HK-2 (cell line): ENCODE measurements around the gene RAD51D.
"Not testable (repeated sequence)": the region's sequence is repeated elsewhere in the genome, so short reads cannot be mapped to it uniquely, and the experiment has no call there.

Experiments
- DNase-seq: peaks from one replicate; pipeline ENCODE4 v3.0.0-alpha.2; 2018; ENCODE audit not compliant: unreplicated experiment

RAD51D gene

DNA sequence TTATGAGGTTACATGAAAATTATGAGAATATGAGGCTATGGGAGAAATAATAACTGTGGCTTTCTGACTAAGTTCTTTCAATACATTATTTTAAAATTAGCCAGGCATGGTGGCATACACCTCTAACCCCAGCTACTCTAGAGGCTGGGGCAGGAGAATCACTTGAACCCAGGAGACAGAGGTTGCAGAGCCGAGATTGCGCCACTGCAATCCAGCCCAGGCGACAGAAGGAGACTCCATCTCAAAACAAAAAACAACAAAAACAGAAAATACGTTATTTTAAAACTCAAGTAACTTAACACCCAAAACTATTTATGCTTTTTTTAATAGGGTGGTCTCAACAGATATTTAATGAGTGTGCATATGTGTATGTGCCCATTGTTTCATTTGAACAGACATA is 53.8 kb downstream of the RAD51D start:
- no peak for DNase-seq

DNA sequence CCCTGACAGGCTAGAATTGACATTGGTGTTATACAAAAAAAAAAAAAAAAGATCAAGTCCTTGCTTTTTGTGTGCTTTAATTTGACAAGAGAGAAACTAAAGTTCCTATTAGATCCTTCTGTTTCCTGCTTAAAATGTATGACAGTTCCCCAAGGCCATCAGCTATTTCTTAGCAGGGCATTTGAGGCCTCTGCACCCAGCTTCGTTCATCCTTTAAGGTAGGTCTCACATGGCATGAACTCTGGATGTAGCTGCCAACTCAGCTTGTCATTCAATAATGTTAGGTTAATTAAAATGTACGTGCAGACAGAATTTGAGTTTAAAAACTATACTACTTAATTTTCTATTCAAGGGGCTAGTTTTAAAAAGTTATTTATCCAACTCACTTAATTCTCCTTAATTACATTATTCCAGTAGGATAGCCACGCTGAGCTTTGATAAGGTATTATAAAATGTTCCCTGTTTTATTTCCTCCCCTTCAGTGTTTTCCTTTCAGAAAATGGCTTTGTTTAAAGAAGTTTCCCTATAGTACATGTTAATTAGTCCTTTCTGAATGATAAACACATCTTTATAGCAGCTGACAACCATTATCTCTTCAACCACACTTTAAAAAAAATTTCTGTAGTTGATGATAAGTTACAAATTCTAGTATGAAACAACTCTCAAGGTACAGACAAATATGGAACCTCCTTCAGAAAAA is 55.0 kb downstream of the RAD51D start:
- no peak for DNase-seq

DNA sequence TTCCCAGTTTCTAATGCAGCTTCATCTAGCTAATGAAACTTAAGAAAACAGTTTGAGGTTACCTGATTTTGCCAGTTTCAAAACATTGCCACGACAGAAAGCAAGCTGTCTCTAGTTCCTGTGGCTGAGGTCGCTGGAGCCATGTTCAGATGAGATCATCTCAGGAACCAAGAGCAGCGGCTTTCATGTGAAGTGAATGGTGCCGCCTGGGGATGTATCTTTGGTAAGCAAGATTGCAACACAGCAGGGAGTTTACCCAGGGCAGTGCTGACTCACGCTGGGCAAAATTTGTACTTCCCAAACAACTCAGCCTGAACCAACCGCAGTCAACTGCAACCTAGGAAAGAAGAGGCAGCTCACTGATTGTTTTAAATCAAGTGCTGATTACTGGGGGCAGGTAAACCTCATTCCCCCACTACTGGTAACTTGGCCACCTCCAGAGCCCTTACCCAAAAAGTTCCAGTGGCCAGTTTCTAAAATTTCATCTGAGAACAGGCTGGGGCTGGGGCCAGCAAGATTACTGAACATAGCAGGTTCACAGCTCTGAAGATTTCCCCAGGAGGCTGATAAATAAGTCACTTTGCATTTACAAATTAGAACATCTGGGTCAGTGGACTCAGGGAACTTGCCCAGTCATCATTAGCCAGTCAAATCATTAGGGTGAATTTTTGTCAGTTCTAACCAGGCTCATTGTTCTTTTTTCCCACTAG is 56.0 kb downstream of the RAD51D start, which contains the start of gene RFFL:
Gene RFFL, minus strand, starts transcription at position 194 of the 710 bp plus-strand sequence. CDS start 37,154 bp downstream, outside the sequence.
- peak; percentile 85 for DNase-seq

DNA sequence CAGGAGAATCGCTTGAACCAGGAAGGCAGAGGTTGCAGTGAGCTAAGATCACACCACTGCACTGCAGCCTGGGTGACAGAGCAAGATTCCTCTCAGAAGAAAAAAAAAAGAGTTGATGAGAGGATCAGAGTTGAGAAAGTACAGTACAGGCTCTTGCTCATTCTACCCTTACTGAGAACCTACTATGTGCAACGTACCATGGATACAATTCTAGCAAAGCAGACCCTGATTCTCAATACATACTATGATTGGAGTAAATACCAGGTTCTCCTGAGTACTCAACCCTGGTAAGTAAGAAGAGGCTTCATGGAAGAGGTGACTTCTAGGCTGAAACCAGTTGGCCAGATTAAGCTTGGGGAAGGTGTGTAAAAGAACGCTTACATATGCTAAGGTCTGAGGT is 57.4 kb downstream of the RAD51D start:
- no peak for DNase-seq

DNA sequence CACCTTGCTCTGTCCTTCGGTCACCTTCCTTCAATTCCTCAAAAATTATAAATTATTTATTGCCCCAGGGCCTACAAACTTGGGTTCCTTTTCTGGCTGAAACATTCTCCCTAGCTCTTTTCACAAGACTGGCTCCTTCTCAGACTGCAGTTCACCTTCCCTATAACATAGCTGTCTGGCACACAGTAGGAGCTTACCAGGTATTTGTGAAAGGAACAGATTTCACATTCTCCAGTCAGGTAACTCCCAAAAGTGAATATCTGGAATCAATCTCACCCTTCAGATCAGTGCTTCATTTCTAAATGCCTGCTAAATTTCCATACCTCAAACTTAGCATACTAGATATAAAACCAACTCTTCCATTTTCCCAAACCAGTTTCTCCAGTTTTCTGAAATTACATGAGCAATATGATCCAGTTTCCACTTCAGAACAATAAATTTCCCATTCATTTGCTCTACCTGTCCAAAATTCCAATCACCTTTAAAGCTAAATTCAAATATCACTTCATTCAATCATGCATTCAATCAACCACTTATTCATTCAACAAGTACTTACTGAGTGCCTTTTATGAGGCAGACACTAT is 62.2 kb downstream of the RAD51D start:
- DNase-seq, result no peak

DNA sequence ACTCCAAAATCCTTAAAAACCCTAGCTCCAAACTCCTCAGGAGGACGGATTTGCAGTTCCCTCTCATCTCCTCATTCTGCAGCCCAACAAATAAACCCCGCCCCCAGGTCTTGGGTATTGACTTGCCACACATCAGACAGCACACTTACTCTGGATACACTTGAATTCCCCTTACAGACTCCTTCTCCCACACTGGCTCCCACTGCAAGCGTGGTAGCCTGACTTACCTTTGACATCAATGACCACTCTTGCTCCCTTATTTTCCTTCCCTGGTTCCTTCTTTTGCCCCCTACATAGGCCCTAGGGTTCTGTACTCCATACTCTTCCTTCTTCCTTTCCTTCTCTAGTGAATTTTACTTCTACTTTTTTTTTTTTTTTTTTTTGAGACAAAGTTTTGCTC is 63.6 kb downstream of the RAD51D start:
- DNase-seq, result peak; percentile 33

DNA sequence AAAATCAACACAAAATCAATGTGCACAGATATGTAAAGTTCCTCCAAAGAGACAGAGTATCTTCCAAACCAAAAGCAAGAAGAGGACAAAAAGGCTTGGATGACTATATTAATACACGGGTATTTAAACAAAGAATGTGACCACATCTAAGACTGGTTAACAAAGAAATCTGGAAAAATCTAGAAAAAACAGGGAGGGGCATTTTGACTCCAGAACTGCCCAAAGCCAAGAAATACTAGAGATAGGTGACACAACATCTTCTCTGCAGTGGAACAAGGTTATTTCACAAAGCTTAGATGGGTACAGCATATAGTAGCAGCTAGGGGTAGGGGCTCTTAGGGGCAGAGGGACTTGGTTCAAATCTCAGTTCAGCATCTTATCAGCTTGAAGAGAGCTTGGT is 66.5 kb downstream of the RAD51D start:
- DNase-seq, result no peak

DNA sequence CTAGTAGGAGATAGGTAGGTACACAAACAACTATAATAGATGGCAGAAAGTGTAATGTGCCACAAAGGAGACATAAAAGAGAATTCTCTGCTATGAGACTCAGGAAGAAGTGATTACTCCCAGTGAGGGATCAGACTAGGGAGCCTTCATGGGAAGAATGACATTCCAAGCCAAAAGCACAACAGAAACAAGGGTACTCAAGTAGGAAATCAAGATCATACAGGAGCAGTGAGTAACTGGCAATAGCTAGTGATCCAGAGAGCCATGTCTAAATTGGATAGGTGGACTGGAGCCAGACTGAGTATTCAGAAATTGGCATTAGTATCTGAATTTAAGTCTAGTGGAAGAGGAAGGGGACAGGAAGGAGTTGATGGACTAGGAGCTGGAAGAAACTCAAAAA is 66.9 kb downstream of the RAD51D start:
- no peak for DNase-seq

DNA sequence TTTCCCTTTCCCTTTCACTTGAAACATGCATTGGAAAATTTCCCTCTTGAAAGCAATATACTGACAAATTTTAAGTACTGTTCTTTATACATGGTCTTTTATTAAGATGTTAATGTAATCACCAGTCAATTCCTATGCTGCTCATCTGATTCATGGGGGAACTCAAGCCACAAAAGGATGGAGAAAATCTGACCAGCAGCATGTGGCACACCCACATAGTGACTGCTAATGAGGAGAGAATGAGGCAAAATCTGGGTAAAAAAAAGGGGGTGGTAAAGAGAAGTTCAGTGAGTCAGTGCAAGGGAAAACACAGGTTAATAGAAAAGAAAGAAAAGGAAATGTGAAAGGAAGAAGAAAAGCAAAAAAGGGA is 67.4 kb downstream of the RAD51D start:
- no peak for DNase-seq

DNA sequence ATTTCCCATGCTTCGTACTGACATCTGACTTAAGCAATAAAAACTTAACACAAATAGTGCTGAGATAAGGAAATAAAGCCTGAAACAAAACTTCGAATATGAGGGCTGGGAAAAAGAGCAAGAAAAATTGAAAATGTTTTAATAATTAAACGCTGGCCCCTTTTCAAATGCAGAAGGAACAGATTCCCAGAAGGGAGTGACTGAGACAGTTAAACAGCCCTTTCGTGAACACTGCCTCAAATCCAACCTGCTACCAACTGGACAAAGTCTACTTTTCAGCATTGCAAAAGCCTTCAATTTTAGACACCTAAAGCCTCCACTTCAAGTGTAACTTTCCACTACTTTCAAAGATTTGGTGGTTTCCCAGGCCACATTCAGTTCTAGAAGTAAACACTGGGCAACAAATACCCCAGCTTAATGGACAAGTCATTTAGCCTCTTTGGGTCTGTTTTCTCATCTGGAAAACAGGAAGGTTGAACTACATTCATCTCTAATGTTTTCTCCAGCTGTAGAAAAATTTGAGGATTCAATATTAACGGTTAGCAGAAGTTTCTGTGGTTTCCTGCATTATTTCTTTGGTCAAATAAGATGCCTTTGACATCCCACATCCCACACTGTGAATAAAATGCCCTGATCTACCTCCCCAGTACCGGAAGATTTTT is 68.0 kb downstream of the RAD51D start:
- DNase-seq, result no peak

DNA sequence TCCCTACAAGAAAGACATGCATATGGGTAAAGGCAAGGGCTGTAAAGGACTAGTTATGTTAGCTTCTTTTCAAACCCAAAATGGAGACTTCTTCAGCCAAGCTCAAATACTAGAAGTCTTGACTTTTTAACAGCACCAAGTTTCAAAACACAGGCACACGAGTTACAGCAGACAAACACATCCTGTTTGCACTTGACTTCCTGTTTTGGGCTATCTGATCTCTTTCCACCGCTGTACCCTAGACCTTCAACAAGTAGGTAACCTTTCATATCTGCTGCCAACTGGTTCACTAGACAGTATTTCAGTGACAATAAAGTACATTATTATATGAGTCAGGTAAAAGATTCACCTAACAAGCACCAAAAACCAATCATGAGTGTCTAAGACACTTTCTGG is 68.5 kb downstream of the RAD51D start:
- no peak for DNase-seq

DNA sequence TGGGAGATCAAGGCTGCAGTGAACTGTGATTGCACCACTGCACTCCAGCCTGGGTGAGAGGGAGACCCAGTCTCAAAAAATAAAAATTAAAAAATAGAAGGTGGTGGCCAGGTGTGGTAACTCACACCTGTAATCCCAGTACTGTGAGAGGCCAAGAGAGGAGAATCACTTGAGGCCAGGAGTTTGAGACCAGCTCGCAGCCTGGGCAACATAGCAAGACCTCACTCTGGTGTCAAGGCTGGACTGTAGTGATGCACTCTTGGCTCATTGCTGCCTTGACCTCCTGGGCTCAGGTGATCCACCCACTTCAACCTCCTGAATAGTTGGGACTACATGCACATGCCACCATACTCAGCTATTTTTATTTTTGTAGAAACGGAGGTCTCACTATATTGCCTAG is 69.5 kb downstream of the RAD51D start:
- no peak for DNase-seq

DNA sequence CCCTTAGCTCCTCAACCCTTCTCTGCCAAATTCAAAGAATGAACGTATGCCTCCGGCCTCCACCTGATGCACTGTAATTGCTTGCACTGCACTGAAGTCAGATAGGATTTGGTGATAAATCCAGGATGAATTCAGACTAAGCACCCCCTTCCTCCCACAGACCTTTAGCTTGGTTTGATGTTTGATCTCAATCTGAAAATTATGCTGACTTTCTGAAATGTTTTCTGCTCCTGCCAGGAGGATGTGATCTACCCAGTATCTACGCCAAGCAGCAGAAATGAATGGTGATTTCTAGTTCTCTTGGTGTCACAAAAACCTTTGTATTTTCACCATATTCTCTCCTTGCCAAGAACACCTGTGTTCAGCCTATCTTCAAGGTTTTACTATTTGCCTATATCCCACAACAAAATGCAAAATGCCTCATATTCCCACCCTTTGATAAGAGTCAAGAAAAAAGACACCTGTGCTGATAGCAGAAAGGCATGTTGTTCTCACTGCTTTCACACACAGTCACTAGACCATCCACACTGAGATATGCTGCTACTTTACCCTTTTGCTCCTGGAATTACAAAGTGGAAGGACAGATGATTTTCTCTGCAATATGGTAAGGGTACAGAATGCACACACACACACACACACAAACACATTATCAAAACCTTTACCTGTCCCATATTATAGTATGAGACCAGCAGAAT is 70.8 kb downstream of the RAD51D start:
- no peak for DNase-seq

DNA sequence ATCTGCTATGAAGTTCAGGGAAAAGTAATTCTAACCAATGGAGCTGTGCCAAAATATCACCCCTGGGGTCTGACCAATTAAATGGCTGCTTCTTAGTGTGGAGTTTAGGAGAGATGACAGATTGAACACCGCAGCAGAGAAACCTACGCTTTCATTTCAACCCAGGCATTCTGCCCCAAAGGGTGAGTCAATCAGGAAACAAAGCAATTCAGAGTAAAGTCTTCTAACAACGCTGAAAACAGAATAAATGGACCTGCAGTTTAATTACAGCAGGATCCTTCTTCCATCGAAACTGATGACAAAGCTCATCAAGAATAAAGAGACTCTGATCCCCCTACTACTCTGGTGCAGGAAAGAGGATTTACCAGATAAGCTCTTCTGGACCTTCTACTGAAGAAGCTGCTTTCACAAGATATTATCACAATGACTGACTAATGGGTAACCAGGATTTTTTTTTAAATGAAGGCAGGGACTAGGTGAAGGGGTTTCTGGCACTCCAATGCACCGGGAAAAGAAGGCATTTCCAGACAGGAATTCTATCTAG is 72.8 kb downstream of the RAD51D start:
- no peak for DNase-seq

DNA sequence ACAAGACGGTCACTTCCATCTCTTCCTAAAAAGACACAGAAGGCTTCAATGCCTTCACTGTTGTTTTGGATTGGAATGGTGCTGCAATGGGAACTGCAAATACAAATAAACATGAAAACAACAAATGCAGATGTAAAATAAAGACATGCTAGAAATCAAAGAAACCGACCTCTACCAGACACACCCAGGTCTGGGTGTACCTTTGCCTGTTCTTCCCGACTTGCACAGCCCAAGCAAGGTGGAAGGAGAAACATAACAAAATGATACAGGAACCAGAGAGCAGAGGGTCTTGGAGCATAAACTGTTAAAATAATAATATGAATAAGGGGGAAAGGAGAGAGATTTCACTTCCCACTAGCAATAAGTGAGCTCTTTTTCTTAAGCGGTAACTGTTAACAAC is 73.4 kb downstream of the RAD51D start:
- DNase-seq, result no peak

DNA sequence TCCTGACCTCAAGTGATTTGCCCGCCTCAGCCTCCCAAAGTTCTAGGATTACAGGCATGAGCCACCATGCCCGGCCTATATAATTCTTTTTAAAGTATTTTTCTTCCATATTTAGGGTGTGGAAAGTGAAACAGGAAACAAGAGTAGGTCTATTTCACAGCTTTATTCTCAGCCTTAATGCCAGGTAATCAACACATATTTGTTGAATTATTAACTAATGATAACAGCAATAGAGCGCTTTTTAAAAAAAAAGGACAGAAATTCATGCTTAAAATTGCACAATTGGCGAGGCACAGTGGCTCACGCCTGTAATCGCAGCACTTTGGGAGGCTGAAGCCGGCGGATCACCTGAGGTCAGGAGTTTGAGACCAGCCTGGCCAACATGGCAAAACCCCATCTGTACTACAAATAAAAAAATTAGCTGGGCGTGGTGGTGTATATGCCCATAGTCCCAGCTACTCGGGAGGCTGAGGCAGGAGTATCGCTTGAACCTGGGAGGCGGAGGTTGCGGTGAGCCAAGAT is 74.1 kb downstream of the RAD51D start:
- DNase-seq, result not testable (repeated sequence)

DNA sequence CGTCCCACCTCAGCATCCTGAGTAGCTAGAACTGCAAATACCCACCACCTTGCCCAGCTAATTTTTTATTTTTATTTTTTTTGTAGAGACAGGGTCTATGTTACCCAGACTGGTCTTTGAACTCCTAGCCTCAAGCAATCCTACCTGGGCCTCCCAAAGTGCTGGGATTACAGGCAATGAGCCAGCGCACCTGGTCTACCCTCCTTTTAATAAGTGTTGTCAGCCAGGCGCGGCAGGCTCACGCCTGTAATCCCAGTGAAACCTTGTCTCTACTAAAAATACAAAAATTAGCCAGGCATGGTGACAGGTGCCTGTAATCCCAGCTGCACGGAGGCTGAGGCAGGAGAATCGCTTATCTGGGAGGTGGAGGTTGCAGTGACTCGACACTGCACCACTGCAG is 75.5 kb downstream of the RAD51D start:
- no peak for DNase-seq
